ENCODE measurements around the gene SERPINE2. TPM values are rescaled to one million over a fixed set of nuclear protein-coding genes. Genes with fewer than 3 reads are reported as not detected.

SERPINE2 gene
- total and polyA plus RNA-seq, 5 experiments from 2014 or later: 2.6 to 17.0 (median 4.4) TPM

DNA sequence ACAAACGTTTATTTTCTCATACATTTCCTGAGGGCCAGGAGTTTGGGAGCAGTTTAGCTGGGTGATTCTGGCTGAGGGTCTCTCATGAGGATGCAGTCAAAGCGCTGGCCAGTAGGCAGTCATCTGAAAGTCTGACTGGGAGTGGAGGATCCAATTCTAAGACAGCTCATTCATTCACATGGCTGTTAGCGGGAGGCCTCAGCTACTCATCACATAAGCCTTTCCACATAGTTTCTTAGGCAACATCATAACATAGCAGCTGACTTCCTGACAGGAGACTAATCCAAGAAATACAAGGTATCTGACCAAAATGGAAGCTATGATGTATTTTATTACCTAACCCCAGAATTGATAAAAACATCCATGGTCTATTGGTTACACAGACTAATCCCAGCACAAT, 84.7 kb downstream of the SERPINE2 start:
- Mint-ChIP-seq H3K4me1 (peaks cover 8 to 43% (median 26%) of the 10 kb centered on the region in 4 donors), H3K27ac (no peak overlapping the region), H3K9me3 (no peaks in the 10 kb centered on the region), H3K4me3 (no peak overlapping the region), H3K27me3 (peaks cover 0 to 1% (median 0%) of the 10 kb centered on the region in 5 donors), H3K36me3 (peaks cover 0 to under 1% (median 0%) of the 10 kb centered on the region in 3 donors)
- no peak for DNase-seq
- no peak for ATAC-seq
- POLR2A ChIA-PET: interaction anchor here (4.5 kb wide), 1 partner anchor 10 kb away, joined by 35 read pairs; the partner anchor contains the start of gene WDFY1

DNA sequence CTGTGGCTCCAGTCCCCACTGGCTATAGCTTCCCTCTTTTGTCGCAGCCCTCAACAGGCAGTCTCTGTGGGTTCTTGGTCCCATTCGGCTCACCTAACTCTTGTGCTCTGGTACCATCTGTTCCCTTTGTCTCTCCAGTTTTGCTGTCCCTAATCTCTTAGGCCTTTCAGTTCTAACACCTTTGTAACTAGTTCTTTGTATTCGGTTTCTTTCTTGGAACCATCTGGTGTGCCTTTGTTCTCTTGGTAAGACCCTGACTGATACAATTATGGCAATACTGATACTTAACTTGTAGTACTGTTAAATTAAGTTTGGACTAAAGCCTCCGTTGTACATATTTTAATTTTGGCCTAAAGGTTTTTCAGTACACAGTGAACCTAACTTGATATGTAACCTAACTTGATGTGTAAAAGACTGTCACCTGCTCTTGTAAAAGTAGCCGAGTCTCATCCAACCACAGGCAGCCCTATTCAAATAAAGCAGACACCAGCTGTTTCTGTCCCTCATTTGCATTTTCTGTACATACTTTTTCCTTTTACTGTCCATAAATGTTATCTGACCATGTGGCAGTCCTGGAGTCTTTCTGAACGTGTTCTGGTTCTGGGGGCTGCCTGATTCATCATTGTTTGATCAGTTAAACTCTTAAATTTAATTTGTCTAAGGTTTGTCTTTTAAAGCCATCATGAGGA, 86.7 kb downstream of the SERPINE2 start:
- H3K27me3 Mint-ChIP-seq: peaks cover 0 to 1% (median 0%) of the 10 kb centered on the region in 5 donors
- H3K36me3 Mint-ChIP-seq: no peaks in the 10 kb centered on the region
- H3K4me3 Mint-ChIP-seq: no peak overlapping the region
- DNase-seq (no peak), ATAC-seq (no peak)
- H3K9me3 Mint-ChIP-seq: no peaks in the 10 kb centered on the region
- H3K4me1 Mint-ChIP-seq: peaks cover 13 to 31% (median 22%) of the 10 kb centered on the region in 4 donors
- peak overlapping the region in 1 of 10 donors; percentile 48 for H3K27ac Mint-ChIP-seq
- POLR2A ChIA-PET: no interaction called here

GRCh38 chr2:223950448-223951347, 88.4 kb downstream of the SERPINE2 start:
- no peak for DNase-seq
- Mint-ChIP-seq H3K4me1 (peaks cover 16 to 27% (median 24%) of the 10 kb centered on the region in 4 donors), H3K4me3 (peak overlapping the region in 4 of 10 donors; percentile 4 to 9 (median 8)), H3K36me3 (no peaks in the 10 kb centered on the region), H3K9me3 (no peaks in the 10 kb centered on the region), H3K27ac (peak overlapping the region in 3 of 10 donors; percentile 11 to 80 (median 68)), H3K27me3 (no peaks in the 10 kb centered on the region)
- ATAC-seq: no peak
- POLR2A ChIA-PET: interaction anchor here (0.7 kb wide), 1 partner anchor 9 kb away, joined by 3 read pairs; no protein-coding TSS in a partner anchor

GRCh38 chr2:223949241-223949840, 89.7 kb downstream of the SERPINE2 start:
- POLR2A ChIA-PET: interaction anchor here (0.6 kb wide), 1 partner anchor 1161 kb away, joined by 4 read pairs; no protein-coding TSS in a partner anchor
- no peak overlapping the region for H3K4me3 Mint-ChIP-seq
- H3K36me3 Mint-ChIP-seq: no peaks in the 10 kb centered on the region
- H3K27ac Mint-ChIP-seq: peak overlapping the region in 2 of 10 donors; percentile 61 to 70
- no peak for DNase-seq
- peaks cover 17 to 33% (median 30%) of the 10 kb centered on the region in 4 donors for H3K4me1 Mint-ChIP-seq
- no peak for ATAC-seq
- no peaks in the 10 kb centered on the region for H3K9me3 Mint-ChIP-seq
- H3K27me3 Mint-ChIP-seq: no peaks in the 10 kb centered on the region

DNA sequence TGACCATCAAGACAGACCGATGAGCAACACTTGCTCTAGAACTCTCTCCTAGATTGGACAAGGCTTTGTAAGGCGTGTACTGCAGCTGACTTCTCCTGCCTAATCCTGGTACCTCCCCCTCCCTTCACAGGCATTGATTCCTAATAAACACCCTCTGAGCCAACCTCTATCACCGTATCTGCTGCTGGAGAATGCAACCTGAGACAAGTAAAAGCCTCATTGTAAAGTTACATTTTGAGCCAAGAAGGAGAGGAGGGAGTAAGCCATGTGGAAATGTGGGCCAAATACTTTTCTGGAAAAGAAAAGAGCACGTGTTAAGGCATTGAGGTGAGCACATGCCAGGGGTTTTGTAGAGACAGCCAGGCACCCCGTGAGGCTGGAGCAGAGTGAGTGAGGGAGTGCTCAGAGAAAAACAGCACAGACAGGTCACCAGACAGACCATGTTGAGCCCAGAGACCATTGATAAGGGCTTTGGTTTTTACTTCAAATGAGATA, 91.3 kb downstream of the SERPINE2 start:
- DNase-seq (no peak), ATAC-seq (no peak)
- no peaks in the 10 kb centered on the region for H3K36me3 Mint-ChIP-seq
- peak overlapping the region in 1 of 10 donors; percentile 0 for H3K4me3 Mint-ChIP-seq
- peaks cover 23 to 45% (median 42%) of the 10 kb centered on the region in 4 donors for H3K4me1 Mint-ChIP-seq
- H3K27me3 Mint-ChIP-seq: no peaks in the 10 kb centered on the region
- POLR2A ChIA-PET: no interaction called here
- peak overlapping the region in 3 of 10 donors; percentile 16 to 57 (median 19) for H3K27ac Mint-ChIP-seq
- H3K9me3 Mint-ChIP-seq: no peaks in the 10 kb centered on the region

DNA sequence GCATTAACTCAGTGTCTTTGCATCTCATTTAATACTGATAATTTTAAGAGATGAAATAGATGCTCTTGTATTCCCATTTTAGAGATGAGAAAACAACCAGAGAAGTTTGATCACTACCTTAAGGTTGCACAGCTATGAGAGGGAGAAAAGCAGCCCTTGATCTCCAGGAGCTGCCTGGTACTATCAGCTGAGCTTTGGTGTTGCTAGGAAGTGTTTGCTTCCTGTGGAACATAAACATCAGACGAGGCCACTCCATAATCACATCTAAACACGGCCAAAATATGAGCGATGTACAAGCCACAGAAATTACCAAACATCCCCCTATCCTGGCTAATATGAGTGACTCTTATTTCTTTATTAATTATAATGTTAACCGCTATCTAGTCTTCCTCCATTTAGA, 93.3 kb downstream of the SERPINE2 start:
- Mint-ChIP-seq H3K36me3 (peaks cover 0 to 4% (median 1%) of the 10 kb centered on the region in 3 donors), H3K4me1 (peaks cover 28 to 55% (median 49%) of the 10 kb centered on the region in 4 donors), H3K9me3 (peaks cover 0 to 4% (median 0%) of the 10 kb centered on the region in 9 donors), H3K27ac (peak overlapping the region in 9 of 10 donors; percentile 13 to 91 (median 73)), H3K4me3 (peak overlapping the region; percentile 84 to 96 (median 90)), H3K27me3 (no peaks in the 10 kb centered on the region)
- ATAC-seq (no peak), DNase-seq (no peak)
- POLR2A ChIA-PET: interaction anchor here (0.8 to 3.9 kb wide), 5 partner anchors 10 to 106 kb away, joined by 3 to 35 read pairs (median 4); partner anchors contain the start of gene MRPL44

DNA sequence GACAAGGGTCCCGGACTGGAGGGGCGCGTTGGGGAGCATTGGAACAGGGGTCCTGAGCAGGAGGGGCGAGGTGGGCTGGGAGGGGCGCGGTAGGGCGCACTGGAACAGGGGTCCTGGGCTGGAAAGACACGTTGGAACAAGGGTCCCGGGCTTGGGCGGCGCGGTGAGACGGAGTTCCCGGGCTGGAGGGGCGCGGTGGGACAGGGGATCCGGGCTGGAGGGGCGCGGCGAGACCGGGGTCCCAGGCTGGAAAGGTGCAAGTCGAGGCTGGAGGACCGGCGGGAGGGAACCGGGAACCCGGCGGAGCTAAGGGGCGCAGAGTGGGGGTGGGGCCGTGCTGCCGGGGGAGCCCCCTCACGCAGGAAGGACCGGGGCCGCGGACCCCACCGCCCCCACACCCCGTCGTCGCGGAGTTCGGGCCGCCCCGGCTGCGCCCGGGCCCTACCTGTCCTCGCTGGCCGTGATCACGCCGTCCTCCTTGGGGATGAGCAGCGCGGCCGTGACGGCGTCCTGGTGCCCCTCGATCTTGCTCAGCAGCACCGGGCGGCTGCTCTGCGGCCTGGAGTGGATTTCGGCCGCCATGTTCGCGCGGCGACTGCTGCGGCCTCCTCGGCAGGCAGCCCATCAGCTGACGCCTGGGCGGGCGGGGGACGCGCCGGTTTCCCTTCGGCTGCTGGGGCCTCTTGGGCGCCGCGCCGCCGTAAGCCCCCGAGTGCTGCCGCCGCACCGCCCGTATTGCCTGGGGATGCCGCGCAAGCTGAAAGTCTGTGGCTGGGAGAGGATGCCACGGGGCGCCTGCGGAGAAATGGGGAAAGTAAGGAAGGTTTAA, 94.2 kb downstream of the SERPINE2 start, which contains the start of gene WDFY1:
Gene WDFY1, minus strand, starts transcription at position 633 of the 829 bp plus-strand sequence. Its CDS starts 51 bp downstream, at position 582.
- ATAC-seq: peak; percentile 93 to 95
- DNase-seq: peak; percentile 62 to 82 (median 73)
- POLR2A ChIA-PET: interaction anchor here (0.8 to 3.9 kb wide), 6 partner anchors 9 to 106 kb away, joined by 3 to 35 read pairs (median 4); partner anchors contain the start of gene MRPL44
- H3K9me3 Mint-ChIP-seq: peaks cover 0 to 4% (median 0%) of the 10 kb centered on the region in 9 donors
- peak within 1 kb of the TSS; percentile 70 to 92 (median 88) for H3K27ac Mint-ChIP-seq
- peaks cover 28 to 52% (median 47%) of the 10 kb centered on the region in 4 donors for H3K4me1 Mint-ChIP-seq
- no peaks in the 10 kb centered on the region for H3K27me3 Mint-ChIP-seq
- peaks cover 0 to 4% (median 4%) of the 10 kb centered on the region in 3 donors for H3K36me3 Mint-ChIP-seq
- H3K4me3 Mint-ChIP-seq: peak within 1 kb of the TSS; percentile 90 to 96 (median 92)

DNA sequence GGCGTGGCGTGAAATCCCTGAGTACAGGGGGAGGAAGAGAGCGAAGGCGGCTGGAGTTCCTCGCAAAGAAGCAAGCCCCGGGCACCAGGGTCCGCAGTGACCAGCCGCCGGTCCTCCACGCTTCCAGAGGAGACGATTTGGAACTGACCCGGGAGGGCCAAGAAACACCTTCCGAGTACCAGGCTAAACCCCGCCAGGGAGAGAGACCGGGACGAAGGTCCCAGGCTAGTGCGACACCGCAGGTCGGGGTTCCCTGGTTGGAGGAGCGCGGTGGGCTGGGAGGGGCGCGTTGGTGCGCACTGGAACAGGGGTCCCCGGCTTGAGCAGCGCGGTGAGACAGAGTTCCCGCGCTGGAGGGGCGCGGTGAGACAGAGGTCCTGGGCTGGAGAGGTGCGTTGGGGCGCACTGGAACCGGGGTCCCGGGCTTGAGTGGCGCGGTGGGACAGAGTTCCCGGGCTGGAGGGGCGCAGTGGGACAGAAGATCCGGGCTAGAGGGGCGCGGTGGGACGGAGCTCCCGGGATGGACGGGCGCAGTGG, 94.9 kb downstream of the SERPINE2 start:
- Mint-ChIP-seq H3K36me3 (peaks cover 0 to 11% (median 4%) of the 10 kb centered on the region in 3 donors), H3K4me3 (peak overlapping the region; percentile 90 to 96 (median 92)), H3K27me3 (no peaks in the 10 kb centered on the region), H3K27ac (peak overlapping the region; percentile 70 to 92 (median 86)), H3K9me3 (peaks cover 0 to 4% (median 0%) of the 10 kb centered on the region in 9 donors), H3K4me1 (peaks cover 28 to 56% (median 48%) of the 10 kb centered on the region in 4 donors)
- POLR2A ChIA-PET: interaction anchor here (0.9 to 3.9 kb wide), 5 partner anchors 8 to 105 kb away, joined by 3 to 35 read pairs (median 4); partner anchors contain the start of gene MRPL44
- ATAC-seq (peak; percentile 39 to 48), DNase-seq (peak in 9 of 10 donors; percentile 5 to 37 (median 31))

DNA sequence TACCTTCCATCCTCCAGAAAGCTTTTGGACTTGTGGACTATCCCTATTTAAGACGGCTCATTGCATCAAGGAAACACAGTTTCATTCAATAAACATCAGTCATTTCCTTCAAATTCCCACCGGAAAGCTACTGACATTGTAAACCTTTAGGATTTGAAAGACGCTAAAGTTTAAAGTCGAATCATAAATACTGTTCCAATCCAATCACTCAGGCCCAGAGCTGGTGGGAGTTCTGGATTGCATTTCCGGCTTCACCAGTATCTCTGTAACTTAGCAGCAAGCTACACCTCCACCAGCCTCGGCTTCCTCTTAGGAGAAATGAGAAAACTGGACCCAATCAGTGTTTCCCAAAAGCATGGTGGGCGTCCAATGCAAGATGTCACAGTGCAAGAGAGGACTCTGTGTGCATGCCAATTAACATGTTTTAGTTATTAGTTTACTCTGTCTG, 95.5 kb downstream of the SERPINE2 start:
- Mint-ChIP-seq H3K27me3 (no peaks in the 10 kb centered on the region), H3K4me3 (peak overlapping the region; percentile 90 to 96 (median 92)), H3K27ac (peak overlapping the region in 8 of 10 donors; percentile 20 to 92 (median 84)), H3K36me3 (peaks cover 0 to 11% (median 4%) of the 10 kb centered on the region in 3 donors), H3K9me3 (peaks cover 0 to 4% (median 0%) of the 10 kb centered on the region in 9 donors), H3K4me1 (peaks cover 28 to 61% (median 51%) of the 10 kb centered on the region in 4 donors)
- ATAC-seq: no peak
- POLR2A ChIA-PET: interaction anchor here (3.9 kb wide), 1 partner anchor 13 kb away, joined by 35 read pairs; the partner anchor contains the start of gene MRPL44
- DNase-seq: no peak

DNA sequence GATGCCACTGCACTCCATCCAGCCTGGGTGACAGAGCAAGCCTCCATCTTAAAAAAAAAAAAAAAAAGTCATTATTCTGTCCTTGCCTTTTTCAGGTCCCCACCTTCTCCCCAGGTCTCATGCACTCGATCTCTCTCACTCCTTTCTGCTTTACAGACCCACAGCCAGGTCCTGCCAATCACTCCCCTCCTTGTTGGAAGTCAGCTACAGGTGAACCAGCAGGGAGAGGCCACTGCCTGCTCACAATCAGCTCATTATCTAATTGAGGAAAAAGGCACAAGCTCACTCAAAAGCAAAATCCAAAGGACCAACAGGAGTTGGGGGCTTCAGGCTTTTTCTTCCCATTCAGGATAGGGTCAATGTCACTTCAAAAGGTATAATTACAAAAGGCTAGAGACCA, 96.0 kb downstream of the SERPINE2 start:
- Mint-ChIP-seq H3K27me3 (no peaks in the 10 kb centered on the region), H3K27ac (peak overlapping the region in 8 of 10 donors; percentile 13 to 91 (median 52)), H3K36me3 (peaks cover 0 to 11% (median 4%) of the 10 kb centered on the region in 3 donors), H3K9me3 (peaks cover 0 to 4% (median 0%) of the 10 kb centered on the region in 9 donors), H3K4me1 (peaks cover 27 to 61% (median 52%) of the 10 kb centered on the region in 4 donors), H3K4me3 (peak overlapping the region; percentile 90 to 96 (median 92))
- DNase-seq: no peak
- ATAC-seq: no peak
- POLR2A ChIA-PET: interaction anchor here (3.9 kb wide), 1 partner anchor 13 kb away, joined by 35 read pairs; the partner anchor contains the start of gene MRPL44
